WTC11 (cell line): Measurements from ENCODE around the gene DNAAF5.

Source experiments
- AFF4 ChIP-seq: sonication (generic); formaldehyde crosslinking; IDR thresholded peaks from 2 replicates; pipeline ENCODE4 v1.8.1; 2023; ENCODE audit warnings: mild to moderate bottlenecking, missing genetic modification reagents, borderline replicate concordance
- CTCF ChIP-seq: fragments of 200-600 bp; IDR thresholded peaks from 2 replicates; pipeline ENCODE4 v1.8.0; 2022; ENCODE audit warnings: antibody characterized with exemption
- HMGXB4 ChIP-seq: sonication (generic); formaldehyde crosslinking; IDR thresholded peaks from 2 replicates; pipeline ENCODE4 v1.8.1; 2023; ENCODE audit warnings: mild to moderate bottlenecking, moderate library complexity, missing genetic modification reagents
- MAX ChIP-seq: sonication (generic); formaldehyde crosslinking; IDR thresholded peaks from 2 replicates; pipeline ENCODE4 v1.8.0; 2022; ENCODE audit warnings: mild to moderate bottlenecking, missing genetic modification reagents
- PREB ChIP-seq: sonication (generic); formaldehyde crosslinking; IDR thresholded peaks from 2 replicates; pipeline ENCODE4 v1.8.1; 2022; ENCODE audit warnings: mild to moderate bottlenecking, missing genetic modification reagents, moderate library complexity, borderline replicate concordance
- PRRX2 ChIP-seq: fragments of 250-450 bp; sonication (Bioruptor Pico); IDR thresholded peaks from 2 replicates; pipeline ENCODE4 v1.8.0; 2021; ENCODE audit warnings: mild to moderate bottlenecking
- SMAD4 ChIP-seq: sonication (generic); formaldehyde crosslinking; IDR thresholded peaks from 2 replicates; pipeline ENCODE4 v1.8.0; 2022; ENCODE audit warnings: mild to moderate bottlenecking, missing genetic modification reagents
- ZBTB21 ChIP-seq: sonication (generic); formaldehyde crosslinking; IDR thresholded peaks from 2 replicates; pipeline ENCODE4 v1.8.1; 2023; ENCODE audit warnings: mild to moderate bottlenecking, missing genetic modification reagents, borderline replicate concordance
- TF ChIP-seq, protein P1 (sequence below): fragments of 250-450 bp; sonication (Bioruptor Pico); conservative IDR thresholded peaks from 2 replicates; pipeline ENCODE4 v1.9.0; 2021; ENCODE audit warnings: mild to moderate bottlenecking
- TF ChIP-seq, protein P2 (sequence below): sonication (generic); formaldehyde crosslinking; IDR thresholded peaks from 2 replicates; pipeline ENCODE4 v1.8.1; 2023; ENCODE audit warnings: mild to moderate bottlenecking, missing genetic modification reagents, moderate library complexity

- TF ChIP-seq HMGXB4 (CRISPR knock-in tag) (no peak), CTCF (no peak), MAX (no peak), SMAD4 (CRISPR knock-in tag) (no peak), AFF4 (no peak), PRRX2 (CRISPR knock-in tag) (no peak), ZBTB21 (CRISPR knock-in tag) (no peak), PREB (no peak)
- TF ChIP-seq, protein P1, sequence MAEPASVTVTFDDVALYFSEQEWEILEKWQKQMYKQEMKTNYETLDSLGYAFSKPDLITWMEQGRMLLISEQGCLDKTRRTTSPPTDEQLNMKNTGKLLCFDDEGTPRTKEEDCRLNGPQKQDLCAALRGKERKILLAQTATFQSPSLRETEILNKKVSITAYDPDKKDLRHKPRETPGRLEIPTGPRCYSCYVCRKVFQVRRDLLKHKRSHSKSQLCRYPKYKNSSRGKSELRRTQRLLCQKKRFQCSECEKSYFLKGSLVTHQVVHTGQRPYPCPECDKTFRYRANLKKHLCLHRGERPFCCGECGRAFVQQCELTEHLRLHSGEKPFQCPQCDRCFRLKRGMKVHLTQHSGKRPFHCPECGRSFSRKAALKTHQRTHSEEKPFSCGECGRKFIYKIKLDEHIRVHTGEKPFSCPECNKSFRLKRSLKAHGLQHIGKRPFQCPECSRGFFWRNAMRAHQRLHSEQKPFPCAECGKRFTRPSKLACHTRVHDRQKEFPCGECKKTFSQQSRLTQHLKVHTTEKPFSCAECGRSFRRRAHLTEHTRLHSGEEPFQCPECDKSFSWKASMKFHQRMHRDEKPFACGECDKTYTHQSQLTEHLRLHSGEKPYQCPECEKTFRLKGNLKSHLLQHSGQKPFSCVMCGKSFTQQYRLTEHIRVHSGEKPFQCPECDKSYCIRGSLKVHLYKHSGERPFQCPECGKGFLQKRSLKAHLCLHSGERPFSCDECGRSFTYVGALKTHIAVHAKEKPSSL (CRISPR knock-in tag) = no peak
- TF ChIP-seq, protein P2, sequence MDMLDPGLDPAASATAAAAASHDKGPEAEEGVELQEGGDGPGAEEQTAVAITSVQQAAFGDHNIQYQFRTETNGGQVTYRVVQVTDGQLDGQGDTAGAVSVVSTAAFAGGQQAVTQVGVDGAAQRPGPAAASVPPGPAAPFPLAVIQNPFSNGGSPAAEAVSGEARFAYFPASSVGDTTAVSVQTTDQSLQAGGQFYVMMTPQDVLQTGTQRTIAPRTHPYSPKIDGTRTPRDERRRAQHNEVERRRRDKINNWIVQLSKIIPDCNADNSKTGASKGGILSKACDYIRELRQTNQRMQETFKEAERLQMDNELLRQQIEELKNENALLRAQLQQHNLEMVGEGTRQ (CRISPR knock-in tag) = no peak
Measured at GRCh38 chr7:782718-783449, 56.4 kb downstream of the DNAAF5 start.
